Tibial artery (tissue), 4 donors: ENCODE data around the gene HMCN2.

Experiments
- DNase-seq, 2 donors: peaks; one replicate each; pipeline ENCODE4 v3.0.0-alpha.2; 2019
- H3K27ac ChIP-seq, 2 donors: fragments of 200-600 bp; sonication (generic) in 1 of 2; 1 replicate in 1 of 2; 2 replicates in 1 of 2; pipeline ENCODE4 v1.5.1; 2018 to 2019; ENCODE audit warnings: mild to moderate bottlenecking in 1 of 2
- H3K27me3 ChIP-seq, 2 donors: fragments of 200-600 bp; sonication (generic) in 1 of 2; one replicate each; pipeline versions ENCODE4 v1.5.1 to v1.6.0; 2016 to 2019
- H3K36me3 ChIP-seq, 3 donors: fragments of 200-600 bp; sonication (generic) in 2 of 3; one replicate each; pipeline ENCODE4 v1.5.1; 2016 to 2019; ENCODE audit warnings: mild to moderate bottlenecking in 2 of 3
- H3K4me1 ChIP-seq, 4 donors: fragments of 200-600 bp; sonication (generic) in 2 of 4; 1 replicate in 3 of 4; 2 replicates in 1 of 4; pipeline ENCODE4 v1.5.1; 2016 to 2019
- H3K4me3 ChIP-seq, 2 donors: fragments of 200-600 bp; sonication (generic) in 1 of 2; 1 replicate in 1 of 2; 2 replicates in 1 of 2; pipeline ENCODE4 v1.5.1; 2018 to 2019; ENCODE audit warnings: mild to moderate bottlenecking in 2 of 2
- H3K9me3 ChIP-seq, 3 donors: fragments of 200-600 bp; sonication (generic) in 1 of 3; one replicate each; pipeline ENCODE4 v1.5.1; 2016 to 2019
- intact Hi-C: fragments of 100-400 bp; cut with DNase I; formaldehyde crosslinking; loops from one replicate; pipeline ENCODE4 v1.15.0; 2023; ENCODE audit warnings: low total_unique reads
- TF ChIP-seq, protein P1 (sequence below), 2 experiments: fragments of 200-600 bp in 1 of 2; fragments of 450-650 bp in 1 of 2; IDR thresholded peaks; one replicate each; pipeline ENCODE4 v1.5.1; 2017 to 2019; ENCODE audit warnings: antibody characterized with exemption in 2 of 2, mild to moderate bottlenecking in 1 of 2, moderate library complexity in 1 of 2

Gene HMCN2

DNA sequence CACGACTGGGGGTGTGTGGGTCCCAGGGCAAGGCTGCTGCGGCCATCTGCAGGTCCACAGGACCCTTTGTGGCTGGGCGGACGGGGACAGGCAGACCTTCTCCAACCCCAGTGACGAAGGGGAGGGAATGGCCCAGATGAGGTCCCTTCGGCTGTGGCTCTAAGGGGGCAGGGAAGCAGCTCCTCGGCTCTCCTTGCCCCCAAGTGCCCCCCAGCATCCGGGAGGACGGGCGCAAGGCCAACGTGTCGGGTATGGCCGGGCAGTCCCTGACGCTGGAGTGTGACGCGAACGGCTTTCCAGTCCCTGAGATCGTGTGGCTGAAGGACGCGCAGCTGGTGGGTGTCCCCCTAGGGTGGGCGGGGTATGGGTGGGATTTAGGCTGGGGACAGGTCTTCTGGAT lies 82.8 kb downstream of the HMCN2 start:
- Histone ChIP-seq H3K4me1 (no peaks in the 10 kb centered on the region), H3K27ac (no peak overlapping the region), H3K27me3 (peaks cover 0 to 40% of the 10 kb centered on the region in 2 donors), H3K36me3 (no peaks in the 10 kb centered on the region), H3K4me3 (no peak overlapping the region), H3K9me3 (no peaks in the 10 kb centered on the region)
- DNase-seq, result no peak
- TF ChIP-seq, protein P1, sequence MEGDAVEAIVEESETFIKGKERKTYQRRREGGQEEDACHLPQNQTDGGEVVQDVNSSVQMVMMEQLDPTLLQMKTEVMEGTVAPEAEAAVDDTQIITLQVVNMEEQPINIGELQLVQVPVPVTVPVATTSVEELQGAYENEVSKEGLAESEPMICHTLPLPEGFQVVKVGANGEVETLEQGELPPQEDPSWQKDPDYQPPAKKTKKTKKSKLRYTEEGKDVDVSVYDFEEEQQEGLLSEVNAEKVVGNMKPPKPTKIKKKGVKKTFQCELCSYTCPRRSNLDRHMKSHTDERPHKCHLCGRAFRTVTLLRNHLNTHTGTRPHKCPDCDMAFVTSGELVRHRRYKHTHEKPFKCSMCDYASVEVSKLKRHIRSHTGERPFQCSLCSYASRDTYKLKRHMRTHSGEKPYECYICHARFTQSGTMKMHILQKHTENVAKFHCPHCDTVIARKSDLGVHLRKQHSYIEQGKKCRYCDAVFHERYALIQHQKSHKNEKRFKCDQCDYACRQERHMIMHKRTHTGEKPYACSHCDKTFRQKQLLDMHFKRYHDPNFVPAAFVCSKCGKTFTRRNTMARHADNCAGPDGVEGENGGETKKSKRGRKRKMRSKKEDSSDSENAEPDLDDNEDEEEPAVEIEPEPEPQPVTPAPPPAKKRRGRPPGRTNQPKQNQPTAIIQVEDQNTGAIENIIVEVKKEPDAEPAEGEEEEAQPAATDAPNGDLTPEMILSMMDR (IDR thresholded peaks at IDR 0.05), result no peak
- intact Hi-C loops, result loop anchor here (10.0 kb wide), 1 partner anchor 244 kb away; no protein-coding TSS in a partner anchor

- DNase-seq, result no peak
- Histone ChIP-seq H3K4me1 (no peaks in the 10 kb centered on the region), H3K27me3 (peaks cover 0 to 35% of the 10 kb centered on the region in 2 donors), H3K27ac (no peak overlapping the region), H3K4me3 (no peak overlapping the region), H3K9me3 (no peaks in the 10 kb centered on the region), H3K36me3 (no peaks in the 10 kb centered on the region)
- TF ChIP-seq, protein P1 (IDR thresholded peaks at IDR 0.05), result no peak
- intact Hi-C loops, result loop anchor here (10.0 kb wide), 1 partner anchor 244 kb away; no protein-coding TSS in a partner anchor
These were observed 83.3 kb downstream of the HMCN2 start for GRCh38 chr9:130348881-130349280.

DNA sequence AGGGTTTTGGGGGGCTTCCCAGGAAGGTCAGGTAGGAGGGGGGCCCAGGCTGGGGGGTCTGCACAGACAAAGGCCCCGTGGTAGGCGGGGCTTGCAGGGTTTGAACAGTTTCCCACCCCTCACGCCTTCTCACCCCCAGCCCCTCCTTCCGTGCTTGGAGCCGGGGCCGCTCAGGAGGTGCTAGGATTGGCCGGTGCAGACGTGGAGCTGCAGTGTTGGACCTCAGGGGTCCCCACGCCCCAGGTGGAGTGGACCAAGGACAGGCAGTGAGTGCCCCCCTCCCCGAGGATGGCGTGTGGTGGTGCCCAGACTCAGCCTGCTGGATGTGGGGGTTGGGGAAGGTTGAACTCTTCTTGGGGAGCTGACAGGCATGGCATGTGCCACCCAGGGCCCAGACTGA lies 83.8 kb downstream of the HMCN2 start:
- TF ChIP-seq, protein P1 (IDR thresholded peaks at IDR 0.05), result no peak
- no peaks in the 10 kb centered on the region for H3K4me1 ChIP-seq
- no peaks in the 10 kb centered on the region for H3K36me3 ChIP-seq
- no peak for DNase-seq
- H3K27me3 ChIP-seq, result peaks cover 0 to 34% of the 10 kb centered on the region in 2 donors
- H3K9me3 ChIP-seq, result no peaks in the 10 kb centered on the region
- no peak overlapping the region for H3K4me3 ChIP-seq
- intact Hi-C loops, result loop anchor here (10.0 kb wide), 1 partner anchor 245 kb away; no protein-coding TSS in a partner anchor
- H3K27ac ChIP-seq, result no peak overlapping the region

- Histone ChIP-seq H3K4me3 (no peak overlapping the region), H3K27me3 (peaks cover 0 to 20% of the 10 kb centered on the region in 2 donors), H3K27ac (no peak overlapping the region), H3K4me1 (no peaks in the 10 kb centered on the region), H3K36me3 (no peaks in the 10 kb centered on the region), H3K9me3 (no peaks in the 10 kb centered on the region)
- TF ChIP-seq, protein P1 (IDR thresholded peaks at IDR 0.05), result no peak
- intact Hi-C loops, result no loop called here
- no peak for DNase-seq
These were observed 85.8 kb downstream of the HMCN2 start for GRCh38 chr9:130351343-130351742.

GRCh38 chr9:130352081-130352480 lies 86.5 kb downstream of the HMCN2 start:
- no peak for DNase-seq

More at GRCh38 chr9:130352081-130352480, 86.5 kb downstream of the HMCN2 start:
- Histone ChIP-seq H3K9me3 (no peaks in the 10 kb centered on the region), H3K4me1 (no peaks in the 10 kb centered on the region), H3K27me3 (peaks cover 0 to 15% of the 10 kb centered on the region in 2 donors), H3K27ac (no peak overlapping the region), H3K36me3 (no peaks in the 10 kb centered on the region), H3K4me3 (no peak overlapping the region)
- intact Hi-C loops, result no loop called here
- TF ChIP-seq, protein P1 (IDR thresholded peaks at IDR 0.05), result no peak
